Measurements from ENCODE around the gene LRRC4C.

DNA sequence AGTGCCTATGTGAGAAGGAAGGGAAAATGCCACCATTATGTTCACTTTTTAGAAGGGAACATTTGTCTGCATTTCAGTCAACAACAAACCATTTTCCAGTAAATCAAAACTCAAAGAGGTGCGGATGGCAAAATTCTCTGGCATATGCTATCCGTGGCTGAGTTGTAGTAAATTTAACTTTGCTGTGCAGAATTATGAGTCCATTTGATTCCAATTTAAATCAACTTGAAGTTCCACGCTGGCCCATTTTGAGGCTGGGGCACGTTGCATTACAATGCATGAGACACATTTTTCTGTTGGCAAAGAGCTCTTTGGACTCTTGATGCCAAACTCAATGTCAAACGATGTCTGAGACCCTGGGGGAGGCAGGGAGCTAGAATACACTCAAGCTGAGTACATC lies 211.8 kb downstream of the LRRC4C start:
- TF ChIP-seq CTCF (IDR thresholded peaks at IDR 0.05), result no peak
- no peak for TF ChIP-seq POLR2AphosphoS5 (IDR thresholded peaks at IDR 0.05)
- TF ChIP-seq POLR2A (IDR thresholded peaks at IDR 0.05), result no peak
- TF ChIP-seq EP300 (IDR thresholded peaks at IDR 0.05), result no peak

Measured in gastroesophageal sphincter (tissue), 3 donors.